Subcutaneous abdominal adipose tissue (tissue), 5 donors: ENCODE measurements around the gene CXCL14.
"Not testable (repeated sequence)": the region's sequence is repeated elsewhere in the genome, so short reads cannot be mapped to it uniquely, and the experiment has no call there.

Experiments
- H3K27ac ChIP-seq: one replicate; pipeline ENCODE4 v1.7.0; 2013; ENCODE audit warnings: low read depth, mild to moderate bottlenecking, inconsistent platforms, low read length, moderate library complexity
- H3K27me3 ChIP-seq, 5 donors: one replicate each; pipeline ENCODE4 v1.7.0; 2013; ENCODE audit warnings: low read length in 5 of 5, inconsistent platforms in 1 of 5; ENCODE audit not compliant: control insufficient read depth in 5 of 5, insufficient read depth in 4 of 5
- H3K36me3 ChIP-seq, 5 donors: one replicate each; pipeline ENCODE4 v1.7.0; 2013; ENCODE audit warnings: low read length in 5 of 5; ENCODE audit not compliant: control insufficient read depth in 5 of 5, insufficient read depth in 5 of 5
- H3K4me1 ChIP-seq, 5 donors: one replicate each; pipeline ENCODE4 v1.7.0; 2013; ENCODE audit warnings: low read length in 5 of 5, mild to moderate bottlenecking in 3 of 5, moderate library complexity in 1 of 5; ENCODE audit not compliant: control insufficient read depth in 5 of 5, insufficient read depth in 5 of 5
- H3K4me3 ChIP-seq, 5 donors: one replicate each; pipeline ENCODE4 v1.7.0; 2013; ENCODE audit warnings: low read length in 5 of 5, low read depth in 1 of 5
- H3K9ac ChIP-seq, 5 donors: one replicate each; pipeline ENCODE4 v1.7.0; 2013; ENCODE audit warnings: low read length in 5 of 5, mild to moderate bottlenecking in 4 of 5, moderate library complexity in 3 of 5
- H3K9me3 ChIP-seq, 5 donors: one replicate each; pipeline ENCODE4 v1.7.0; 2013; ENCODE audit warnings: low read length in 5 of 5; ENCODE audit not compliant: control insufficient read depth in 5 of 5
- donor health status: healthy.
- donor health status: healthy.
- donor health status: healthy.
- donor health status: healthy.
- donor health status: healthy.

CXCL14 gene

GRCh38 chr5:135529576-135529975 lies 49.2 kb downstream of the CXCL14 start:
- not testable (repeated sequence) for H3K4me3 ChIP-seq, H3K9me3 ChIP-seq, H3K27ac ChIP-seq, H3K4me1 ChIP-seq, H3K9ac ChIP-seq, H3K36me3 ChIP-seq
- H3K27me3 ChIP-seq = peaks cover 23 to 48% (median 30%) of the 10 kb centered on the region in 5 donors

DNA sequence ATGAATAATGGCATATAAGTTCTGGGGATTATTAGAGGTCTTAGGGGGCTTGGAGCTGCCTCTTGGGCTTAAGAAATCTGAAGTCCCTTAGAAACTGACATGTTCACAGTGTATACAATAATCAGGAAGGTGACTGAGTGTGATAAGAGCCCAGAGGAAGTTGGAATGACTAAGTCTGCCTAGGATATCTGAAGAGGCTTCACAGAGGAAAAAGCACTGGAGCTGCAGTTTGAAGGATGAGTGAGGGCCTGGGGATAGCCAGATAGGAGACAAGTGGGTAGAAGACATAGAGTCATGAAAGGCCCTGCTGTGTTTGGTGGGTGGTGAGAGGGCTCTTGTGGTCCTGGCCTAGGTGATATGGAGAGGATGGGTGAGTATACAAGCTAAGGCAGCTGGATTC lies 51.9 kb downstream of the CXCL14 start:
- H3K27ac ChIP-seq = no peak overlapping the region
- no peak overlapping the region for H3K9ac ChIP-seq
- peaks cover 4 to 22% (median 16%) of the 10 kb centered on the region in 5 donors for H3K27me3 ChIP-seq
- no peaks in the 10 kb centered on the region for H3K36me3 ChIP-seq
- H3K4me3 ChIP-seq = no peak overlapping the region
- H3K4me1 ChIP-seq = no peaks in the 10 kb centered on the region
- no peaks in the 10 kb centered on the region for H3K9me3 ChIP-seq

DNA sequence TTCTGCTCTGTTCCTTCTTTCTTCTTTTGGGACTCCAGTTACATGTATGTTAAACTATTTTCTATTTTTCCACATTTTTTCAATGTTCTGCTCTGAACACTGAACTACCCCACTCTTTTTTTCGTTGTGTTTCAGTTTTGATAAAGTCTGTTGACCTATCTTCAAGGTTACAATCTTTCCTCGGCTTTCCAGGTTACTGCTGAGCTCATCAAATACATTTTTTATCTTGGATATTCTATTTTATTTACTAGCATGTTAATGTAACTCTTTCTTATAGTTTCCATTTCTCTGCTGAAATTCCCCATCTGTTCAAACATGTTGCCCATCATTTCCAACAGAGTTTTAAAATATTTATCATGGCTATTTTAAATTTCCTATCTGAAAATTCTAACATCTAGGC lies 56.8 kb downstream of the CXCL14 start:
- H3K9ac ChIP-seq = no peak overlapping the region
- no peaks in the 10 kb centered on the region for H3K36me3 ChIP-seq
- H3K27me3 ChIP-seq = peaks cover 0 to 10% (median 3%) of the 10 kb centered on the region in 5 donors
- no peak overlapping the region for H3K27ac ChIP-seq
- no peaks in the 10 kb centered on the region for H3K4me1 ChIP-seq
- no peak overlapping the region for H3K4me3 ChIP-seq
- H3K9me3 ChIP-seq = no peaks in the 10 kb centered on the region
